Globus pallidus (tissue), 1 donor: Measurements from ENCODE around the gene KATNB1.
"Not testable (repeated sequence)": the region's sequence is repeated elsewhere in the genome, so short reads cannot be mapped to it uniquely, and the experiment has no call there.

ENCODE experiments used
- DNase-seq: peaks from one replicate; pipeline ENCODE4 v3.0.0-alpha.2; 2015; ENCODE audit warnings: low spot score

The KATNB1 gene

GRCh38 chr16:57725554-57725953, 10.0 kb upstream of the KATNB1 start:
- no peak for DNase-seq

- DNase-seq = no peak
Measured at GRCh38 chr16:57725976-57726375, 9.6 kb upstream of the KATNB1 start.

- no peak for DNase-seq
Measured at GRCh38 chr16:57726433-57726947, 9.1 kb upstream of the KATNB1 start.

GRCh38 chr16:57727610-57728009, 8.0 kb upstream of the KATNB1 start:
- DNase-seq = no peak

GRCh38 chr16:57728336-57729181, 7.0 kb upstream of the KATNB1 start:
- no peak for DNase-seq

- DNase-seq = no peak
Measured at GRCh38 chr16:57729182-57729484, 6.4 kb upstream of the KATNB1 start.

GRCh38 chr16:57729852-57730251, 5.7 kb upstream of the KATNB1 start:
- DNase-seq = not testable (repeated sequence)

- no peak for DNase-seq
Measured at GRCh38 chr16:57730771-57731730, 4.5 kb upstream of the KATNB1 start.

- no peak for DNase-seq
Measured at GRCh38 chr16:57732037-57732436, 3.5 kb upstream of the KATNB1 start.

GRCh38 chr16:57732714-57733113, 2.9 kb upstream of the KATNB1 start:
- no peak for DNase-seq

- DNase-seq = no peak
Measured at GRCh38 chr16:57734308-57734924, 1.2 kb upstream of the KATNB1 start.

GRCh38 chr16:57734925-57735754, 430 bp upstream of the KATNB1 start:
- DNase-seq = peak; percentile 100

- DNase-seq = peak; percentile 58
Measured at GRCh38 chr16:57736419-57737351, 1.1 kb downstream of the KATNB1 start.

- DNase-seq = no peak
Measured at GRCh38 chr16:57738844-57739243, 3.3 kb downstream of the KATNB1 start.

GRCh38 chr16:57739756-57740422, 4.3 kb downstream of the KATNB1 start:
- DNase-seq = no peak

- no peak for DNase-seq
Measured at GRCh38 chr16:57740423-57741071, 5.0 kb downstream of the KATNB1 start.

GRCh38 chr16:57741660-57742191, 6.2 kb downstream of the KATNB1 start:
- DNase-seq = no peak

- no peak for DNase-seq
Measured at GRCh38 chr16:57742543-57742942, 7.0 kb downstream of the KATNB1 start.

GRCh38 chr16:57743458-57743857, 7.9 kb downstream of the KATNB1 start:
- no peak for DNase-seq
